Esophagus (tissue), 2 donors: ENCODE measurements around the gene AIFM2. TPM values are rescaled to one million over a fixed set of nuclear protein-coding genes. Genes with fewer than 3 reads are reported as not detected.

Experiments
- H3K27ac ChIP-seq, 2 donors: one replicate each; pipeline ENCODE4 v1.5.1; 2013; ENCODE audit warnings: low read depth in 2 of 2, mild to moderate bottlenecking in 2 of 2, inconsistent platforms in 1 of 2, low read length in 1 of 2, moderate library complexity in 1 of 2
- H3K27me3 ChIP-seq, 2 donors: one replicate each; pipeline ENCODE4 v1.6.1; 2013; ENCODE audit warnings: low read length in 2 of 2, control low read depth in 1 of 2, mild to moderate bottlenecking in 1 of 2; ENCODE audit not compliant: insufficient read depth in 2 of 2, control insufficient read depth in 1 of 2
- H3K36me3 ChIP-seq, 2 donors: one replicate each; pipeline ENCODE4 v1.6.1; 2013; ENCODE audit warnings: low read length in 1 of 2; ENCODE audit not compliant: control insufficient read depth in 2 of 2, insufficient read depth in 2 of 2
- H3K4me1 ChIP-seq, 2 donors: one replicate each; pipeline ENCODE4 v1.6.1; 2013; ENCODE audit warnings: low read length in 1 of 2; ENCODE audit not compliant: control insufficient read depth in 2 of 2, insufficient read depth in 2 of 2
- H3K4me3 ChIP-seq, 2 donors: one replicate each; pipeline ENCODE4 v1.5.1; 2013; ENCODE audit warnings: low read length in 2 of 2, mild to moderate bottlenecking in 2 of 2, low read depth in 1 of 2, moderate library complexity in 1 of 2
- H3K9me3 ChIP-seq, 2 donors: one replicate each; pipeline ENCODE4 v1.6.1; 2013; ENCODE audit warnings: mild to moderate bottlenecking in 2 of 2, low read depth in 1 of 2, low read length in 1 of 2, moderate library complexity in 1 of 2; ENCODE audit not compliant: control insufficient read depth in 2 of 2, insufficient read depth in 1 of 2
- WGBS, 2 donors: extraction: QIAGEN DNeasy Blood & Tissue Kit; methylation state at CpG; one replicate each; pipeline ENCODE4 v1.1.7; 2013; 5-methylcytosine and 5-hydroxymethylcytosine counted together
- polyA plus RNA-seq, 2 donors: library from polyadenylated mRNA; stranded (reverse); fragments of 200-250 nt; gene quantifications; one replicate each; pipeline ENCODE4 v1.2.3, GENCODE V29; 2013
- donor health status: healthy with polysubstance abuse.
- donor health status: Bipolar disorder and iron deficiency.

Gene AIFM2
- polyA plus RNA-seq, 2 donors: 13.6 to 14.1 TPM

DNA sequence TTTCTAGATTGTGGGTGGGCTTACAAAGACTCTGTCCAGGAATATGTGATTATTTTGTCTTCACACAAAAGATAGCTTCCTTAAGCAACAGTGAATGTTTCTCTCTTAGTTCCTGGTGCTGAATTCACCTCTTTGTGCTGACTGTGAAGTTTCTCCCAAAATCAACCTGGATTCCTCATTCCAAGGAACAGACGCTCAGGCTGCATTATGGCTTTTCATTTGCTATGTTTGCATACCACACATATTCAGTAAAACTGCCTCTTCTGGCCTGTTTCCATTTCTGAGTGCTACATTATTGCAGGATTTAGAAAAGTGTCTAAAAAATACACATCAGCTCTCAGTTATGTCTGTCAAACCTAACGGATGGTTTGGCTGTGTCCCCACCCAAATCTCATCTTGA is 58.5 kb downstream of the AIFM2 start:
- peaks cover 0 to 3% of the 10 kb centered on the region in 2 donors for H3K4me1 ChIP-seq
- no peaks in the 10 kb centered on the region for H3K9me3 ChIP-seq
- H3K4me3 ChIP-seq: no peak overlapping the region
- H3K27ac ChIP-seq: no peak overlapping the region
- WGBS, 2 donors: 80 to 81% methylated on average over 2 of the region's 2 CpGs
- H3K27me3 ChIP-seq: no peaks in the 10 kb centered on the region
- H3K36me3 ChIP-seq: no peaks in the 10 kb centered on the region

DNA sequence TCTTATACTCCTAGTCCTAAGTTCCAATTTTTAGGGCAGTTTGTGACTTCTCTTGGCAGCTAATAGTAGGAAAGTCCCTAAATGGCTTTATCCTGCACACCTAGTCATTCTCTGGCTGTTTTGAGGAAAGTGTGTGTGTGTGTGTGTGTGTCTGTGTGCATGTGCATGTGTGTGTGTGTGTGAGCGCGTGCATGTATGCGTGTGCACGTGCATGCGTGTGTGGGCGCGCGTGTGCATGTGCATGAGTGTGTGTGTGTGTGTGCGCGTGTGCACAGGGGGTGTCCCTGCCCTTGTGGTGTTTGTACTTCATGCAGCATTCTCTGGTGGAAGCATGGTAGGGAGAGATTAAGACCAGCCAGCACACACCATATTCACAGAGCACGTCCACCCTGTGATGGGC is 61.8 kb downstream of the AIFM2 start:
- no peak overlapping the region for H3K27ac ChIP-seq
- H3K27me3 ChIP-seq: no peaks in the 10 kb centered on the region
- no peaks in the 10 kb centered on the region for H3K4me1 ChIP-seq
- 94 to 96% methylated on average over 11 of the region's 11 CpGs for WGBS, 2 donors
- H3K4me3 ChIP-seq: no peak overlapping the region
- H3K9me3 ChIP-seq: no peaks in the 10 kb centered on the region
- no peaks in the 10 kb centered on the region for H3K36me3 ChIP-seq

DNA sequence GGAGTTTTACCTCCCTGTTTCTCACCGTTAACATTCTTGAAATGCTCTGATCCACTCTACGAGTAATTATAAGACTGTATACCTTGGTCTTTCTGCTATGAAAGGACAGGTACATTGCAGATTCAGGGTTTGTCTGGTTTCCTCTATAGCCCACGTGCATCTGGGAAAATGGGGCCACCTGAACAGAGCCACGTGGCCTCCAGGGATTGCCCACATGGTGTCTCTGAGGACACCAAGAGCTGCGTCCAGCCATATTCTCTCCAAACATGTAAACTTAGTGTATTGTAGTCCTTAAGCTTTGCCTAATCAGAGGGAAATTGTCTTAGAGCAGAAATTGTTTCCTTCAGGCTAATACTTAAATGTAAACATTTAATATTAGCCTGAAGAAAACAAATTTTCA is 63.3 kb downstream of the AIFM2 start:
- no peak overlapping the region for H3K27ac ChIP-seq
- H3K4me1 ChIP-seq: no peaks in the 10 kb centered on the region
- no peaks in the 10 kb centered on the region for H3K9me3 ChIP-seq
- H3K4me3 ChIP-seq: no peak overlapping the region
- no peaks in the 10 kb centered on the region for H3K27me3 ChIP-seq
- no peaks in the 10 kb centered on the region for H3K36me3 ChIP-seq
- WGBS, 2 donors: 88% methylated on average over 5 of the region's 5 CpGs

DNA sequence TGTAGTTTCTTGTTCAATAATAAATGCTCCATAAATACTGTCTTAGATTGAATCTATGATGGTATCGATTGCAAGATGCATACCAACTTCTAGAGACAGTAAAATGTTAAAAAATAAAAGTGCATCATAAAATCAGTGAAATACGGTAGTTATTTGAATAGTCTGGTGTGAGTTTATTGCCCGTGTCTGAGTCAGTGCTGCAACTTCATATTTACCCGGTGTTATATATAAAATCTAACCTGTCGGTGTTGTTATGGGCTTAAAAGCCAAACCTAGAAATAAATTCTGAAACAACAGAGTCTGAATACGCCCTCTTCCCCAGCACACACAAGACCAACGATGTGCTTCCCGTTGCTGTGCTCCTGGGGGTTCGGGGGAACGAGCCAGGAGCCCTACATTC is 63.7 kb downstream of the AIFM2 start:
- Histone ChIP-seq H3K4me3 (no peak overlapping the region), H3K4me1 (no peaks in the 10 kb centered on the region), H3K27ac (no peak overlapping the region), H3K36me3 (no peaks in the 10 kb centered on the region), H3K9me3 (no peaks in the 10 kb centered on the region), H3K27me3 (no peaks in the 10 kb centered on the region)
- 95 to 96% methylated on average over 10 of the region's 10 CpGs for WGBS, 2 donors

DNA sequence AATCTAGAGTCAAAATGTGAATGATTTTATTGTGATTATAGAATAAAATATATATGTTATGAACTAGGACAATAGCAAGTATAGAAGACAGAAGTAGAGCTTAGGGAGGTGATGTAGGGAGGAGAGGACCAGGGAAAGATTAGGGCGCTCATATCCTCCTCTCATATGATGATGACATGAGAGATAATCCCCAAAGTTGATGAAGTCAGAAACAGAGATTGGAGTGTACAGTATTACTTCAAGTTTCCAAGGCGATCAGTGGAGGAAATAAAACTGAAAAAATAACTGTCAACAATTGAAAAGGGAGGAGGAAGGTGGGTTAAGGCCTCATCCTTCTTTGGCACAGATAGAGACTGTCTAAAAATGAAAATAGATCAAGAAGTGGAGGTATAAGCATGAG is 65.0 kb downstream of the AIFM2 start:
- no peaks in the 10 kb centered on the region for H3K9me3 ChIP-seq
- H3K27me3 ChIP-seq: no peaks in the 10 kb centered on the region
- no peak overlapping the region for H3K27ac ChIP-seq
- H3K4me3 ChIP-seq: no peak overlapping the region
- no peaks in the 10 kb centered on the region for H3K36me3 ChIP-seq
- WGBS, 2 donors: 92 to 93% methylated on average over 2 of the region's 2 CpGs
- H3K4me1 ChIP-seq: no peaks in the 10 kb centered on the region

GRCh38 chr10:70066190-70066589 is 66.4 kb downstream of the AIFM2 start:
- 89 to 93% methylated on average over 3 of the region's 3 CpGs for WGBS, 2 donors
- no peaks in the 10 kb centered on the region for H3K27me3 ChIP-seq
- no peak overlapping the region for H3K4me3 ChIP-seq
- H3K27ac ChIP-seq: no peak overlapping the region
- no peaks in the 10 kb centered on the region for H3K36me3 ChIP-seq
- no peaks in the 10 kb centered on the region for H3K4me1 ChIP-seq
- no peaks in the 10 kb centered on the region for H3K9me3 ChIP-seq

DNA sequence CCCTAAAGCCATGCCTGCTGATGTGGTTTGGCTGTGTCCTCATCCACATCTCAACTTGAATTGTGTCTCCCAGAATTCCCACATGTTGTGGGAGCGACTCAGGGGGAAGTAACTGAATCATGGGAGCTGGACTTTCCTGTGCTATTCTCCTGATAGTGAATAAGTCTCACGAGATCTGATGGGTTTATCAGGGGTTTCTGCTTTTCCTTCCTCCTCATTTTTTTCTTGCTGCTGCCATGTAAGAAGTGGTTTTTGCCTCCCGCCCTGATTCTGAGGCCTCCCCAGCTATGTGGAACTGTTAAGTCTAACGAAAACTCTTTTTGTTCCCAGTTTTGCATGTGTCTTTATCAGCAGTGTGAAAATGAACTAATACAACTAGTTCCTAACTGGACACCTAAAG is 68.1 kb downstream of the AIFM2 start:
- Histone ChIP-seq H3K27ac (no peak overlapping the region), H3K27me3 (no peaks in the 10 kb centered on the region), H3K36me3 (no peaks in the 10 kb centered on the region), H3K4me3 (no peak overlapping the region), H3K4me1 (no peaks in the 10 kb centered on the region), H3K9me3 (no peaks in the 10 kb centered on the region)
- WGBS, 2 donors: 85% methylated on average over 4 of the region's 4 CpGs

DNA sequence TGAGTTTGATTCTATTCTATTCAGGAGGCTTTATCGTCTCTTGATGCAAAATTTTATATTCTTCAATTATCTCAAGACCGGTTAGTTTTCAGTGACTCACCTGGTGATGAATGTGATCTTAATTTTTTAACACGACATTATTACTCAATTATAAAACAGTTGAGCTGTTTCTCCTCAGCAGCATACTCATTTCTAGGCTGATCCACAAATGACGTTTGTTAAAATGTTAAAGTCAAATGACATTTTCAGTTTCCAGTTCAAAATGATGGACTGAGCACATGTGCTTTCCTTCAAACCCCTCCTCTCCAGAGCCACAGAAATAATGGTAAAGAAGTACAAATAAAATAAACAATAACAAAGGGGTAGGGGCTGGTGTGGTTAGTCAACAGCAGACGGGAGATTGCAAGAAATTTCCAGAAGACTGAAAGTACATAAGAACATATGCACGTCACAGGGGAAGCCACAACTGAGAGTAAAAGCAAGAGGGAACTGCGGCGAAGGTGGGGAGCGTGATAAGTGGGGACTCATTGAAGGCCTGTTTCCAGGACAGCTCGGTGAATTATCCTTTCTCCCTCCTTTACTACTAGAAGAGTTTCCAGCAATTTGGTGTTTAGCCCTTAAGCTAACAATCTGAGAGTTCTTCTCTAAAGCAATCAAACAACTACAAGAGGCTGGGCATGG is 69.1 kb downstream of the AIFM2 start:
- no peaks in the 10 kb centered on the region for H3K36me3 ChIP-seq
- no peak overlapping the region for H3K27ac ChIP-seq
- WGBS, 2 donors: 75 to 81% methylated on average over 10 of the region's 10 CpGs
- H3K4me1 ChIP-seq: no peaks in the 10 kb centered on the region
- no peaks in the 10 kb centered on the region for H3K9me3 ChIP-seq
- H3K27me3 ChIP-seq: no peaks in the 10 kb centered on the region
- H3K4me3 ChIP-seq: no peak overlapping the region

Other genes starting within 250 kb of the AIFM2 start
- 10 to 100 TPM in 1 of 2 donors, 1 to 10 TPM in 1; 9.4 to 17.4 TPM for gene MACROH2A2, start 80.0 kb downstream of the AIFM2 start, polyA plus RNA-seq
- 10 to 100 TPM; 13.6 to 17.5 TPM for gene TYSND1, start 13.9 kb upstream of the AIFM2 start, polyA plus RNA-seq
- gene SAR1A, start 37.7 kb upstream of the AIFM2 start, polyA plus RNA-seq: 10 to 100 TPM; 26.0 to 30.0 TPM
- gene PPA1, start 100.6 kb upstream of the AIFM2 start, polyA plus RNA-seq: 100 to 1,000 TPM; 167 to 220 TPM
- under 1 TPM; 0.01 to 0.02 TPM for gene NPFFR1, start 151.2 kb upstream of the AIFM2 start, polyA plus RNA-seq
- 10 to 100 TPM in 1 of 2 donors, 1 to 10 TPM in 1; 3.1 to 29.2 TPM for gene LRRC20, start 249.8 kb upstream of the AIFM2 start, polyA plus RNA-seq